HG03439 (cell line): ENCODE results near the gene NDUFAF8.

ENCODE experiments used
- ATAC-seq: cut with Tn5 transposase; IDR thresholded peaks from one replicate; pipeline ENCODE4 v1.9.1; 2021; ENCODE audit warnings: mild to moderate bottlenecking, moderate library complexity; ENCODE audit not compliant: unreplicated experiment

Gene NDUFAF8

DNA sequence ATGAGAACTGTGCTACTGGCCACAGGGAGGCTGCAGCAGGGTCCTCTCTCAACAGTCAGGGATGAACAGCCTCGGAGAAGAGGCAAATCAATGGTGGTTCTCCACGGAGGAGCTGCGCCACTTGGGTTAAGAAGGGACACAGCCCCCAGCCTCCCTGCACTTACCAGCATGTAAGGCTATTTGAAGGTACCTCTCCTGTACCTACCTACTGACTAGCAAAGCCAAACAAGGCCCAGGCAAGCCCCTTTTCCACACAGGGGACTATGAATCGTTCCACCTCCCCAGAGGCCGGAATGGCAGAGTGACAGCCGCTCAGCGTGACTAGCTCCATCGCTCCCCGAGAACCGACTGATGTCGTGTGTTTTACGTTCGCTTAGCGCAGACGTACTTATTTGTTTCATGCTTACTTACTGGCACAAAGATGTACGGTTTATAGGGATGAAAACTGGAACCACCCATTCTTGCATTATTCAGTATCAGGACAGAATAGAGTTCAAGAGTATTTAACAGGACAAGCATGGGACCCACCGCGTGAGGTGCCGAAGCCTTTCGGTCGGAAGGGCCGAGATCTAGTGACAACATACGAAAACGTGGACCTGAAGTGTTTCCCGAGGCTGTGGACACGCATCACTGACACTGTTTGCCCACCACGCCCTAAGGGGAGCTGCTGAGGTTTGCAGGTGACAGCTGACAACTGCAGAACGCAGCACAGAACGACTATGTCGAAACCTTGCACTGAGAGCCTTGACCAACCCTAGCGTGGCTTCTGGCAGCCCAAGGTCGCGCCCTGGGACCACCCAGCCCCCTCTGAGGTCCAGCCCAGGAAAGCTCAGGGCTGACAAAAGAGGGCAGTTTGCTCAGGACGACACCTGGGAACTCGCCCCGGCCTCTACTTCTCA is 1.3 kb upstream of the NDUFAF8 start:
- no peak for ATAC-seq

GRCh38 chr17:81238490-81238814 is 666 bp upstream of the NDUFAF8 start:
- no peak for ATAC-seq

- ATAC-seq: no peak
Observed at GRCh38 chr17:81239714-81240555, 817 bp downstream of the NDUFAF8 start.

- no peak for ATAC-seq
Observed at GRCh38 chr17:81240761-81241160, 1.6 kb downstream of the NDUFAF8 start.

DNA sequence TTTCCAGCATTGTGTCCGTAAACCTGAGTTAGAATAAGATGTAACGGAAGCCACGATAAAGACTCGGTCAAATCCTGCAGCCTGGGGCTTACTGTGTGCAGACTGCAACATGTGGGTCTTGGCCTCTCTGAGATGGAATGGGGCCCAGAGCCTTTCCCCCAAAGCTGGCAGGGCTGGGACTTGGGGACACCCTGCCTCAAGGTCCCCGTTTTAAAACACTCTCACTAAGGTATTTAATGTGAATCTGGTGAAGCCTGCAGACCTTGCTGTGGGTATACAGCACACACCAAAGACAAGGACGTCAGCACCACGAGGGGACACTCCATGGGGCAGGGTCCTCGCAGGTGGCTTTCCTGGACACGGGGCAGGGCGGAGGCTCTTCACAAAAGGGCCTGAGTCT is 2.1 kb downstream of the NDUFAF8 start:
- no peak for ATAC-seq

DNA sequence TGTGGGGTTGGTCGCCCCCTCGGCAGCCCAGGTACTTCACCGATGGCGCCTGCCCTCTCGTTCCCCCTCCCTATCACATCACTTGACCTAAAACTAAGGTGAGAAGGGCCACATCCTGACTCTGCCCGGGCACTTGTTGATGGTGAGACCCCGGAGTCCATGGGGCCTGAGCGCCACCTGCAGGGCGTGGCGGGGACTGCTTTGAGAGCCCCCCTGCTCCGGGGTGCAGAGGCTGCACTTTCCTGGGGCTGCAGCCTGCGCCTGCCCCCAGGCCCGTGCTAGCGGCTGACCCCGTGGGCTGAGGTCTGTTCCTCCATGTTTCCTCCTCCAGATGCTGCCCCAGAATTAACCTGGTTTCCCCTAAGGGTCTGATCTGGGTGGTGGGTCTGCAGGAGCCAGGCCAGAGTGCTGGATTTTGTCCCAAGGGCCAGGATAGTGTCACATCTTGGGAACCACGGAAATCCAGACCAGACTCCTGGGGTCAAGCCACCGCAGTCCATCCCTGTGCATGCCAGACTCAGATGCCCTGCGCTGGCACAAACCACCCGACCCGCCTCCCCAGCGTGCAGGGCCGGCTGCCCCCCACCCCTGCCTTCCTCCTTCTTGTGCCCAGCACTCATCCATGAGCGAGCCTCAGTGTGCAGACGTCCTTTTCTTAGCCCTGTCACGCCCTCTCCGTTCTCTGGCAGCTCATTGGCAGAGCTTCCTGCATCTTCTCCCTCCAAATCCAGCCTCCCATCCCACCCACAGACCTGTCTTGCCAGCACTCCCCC is 2.7 kb downstream of the NDUFAF8 start:
- ATAC-seq: no peak

- no peak for ATAC-seq
Observed at GRCh38 chr17:81242421-81243332, 3.6 kb downstream of the NDUFAF8 start.

DNA sequence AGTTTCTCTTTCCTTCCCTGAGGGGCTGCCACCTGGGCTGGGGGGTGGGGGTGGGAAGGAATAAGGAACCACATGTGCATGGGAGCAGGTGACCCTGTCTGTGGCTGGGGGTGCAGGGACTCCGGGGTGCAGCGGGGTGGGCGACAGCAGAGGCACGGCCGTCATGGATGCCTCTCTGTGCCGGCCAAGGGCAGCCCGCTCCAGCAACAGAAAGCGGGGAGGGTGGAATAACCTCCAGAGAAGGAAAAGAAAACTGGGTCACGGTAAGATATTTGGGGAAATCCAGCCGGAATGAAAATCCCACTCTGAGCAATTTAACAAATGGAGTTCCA is 4.2 kb downstream of the NDUFAF8 start:
- no peak for ATAC-seq

DNA sequence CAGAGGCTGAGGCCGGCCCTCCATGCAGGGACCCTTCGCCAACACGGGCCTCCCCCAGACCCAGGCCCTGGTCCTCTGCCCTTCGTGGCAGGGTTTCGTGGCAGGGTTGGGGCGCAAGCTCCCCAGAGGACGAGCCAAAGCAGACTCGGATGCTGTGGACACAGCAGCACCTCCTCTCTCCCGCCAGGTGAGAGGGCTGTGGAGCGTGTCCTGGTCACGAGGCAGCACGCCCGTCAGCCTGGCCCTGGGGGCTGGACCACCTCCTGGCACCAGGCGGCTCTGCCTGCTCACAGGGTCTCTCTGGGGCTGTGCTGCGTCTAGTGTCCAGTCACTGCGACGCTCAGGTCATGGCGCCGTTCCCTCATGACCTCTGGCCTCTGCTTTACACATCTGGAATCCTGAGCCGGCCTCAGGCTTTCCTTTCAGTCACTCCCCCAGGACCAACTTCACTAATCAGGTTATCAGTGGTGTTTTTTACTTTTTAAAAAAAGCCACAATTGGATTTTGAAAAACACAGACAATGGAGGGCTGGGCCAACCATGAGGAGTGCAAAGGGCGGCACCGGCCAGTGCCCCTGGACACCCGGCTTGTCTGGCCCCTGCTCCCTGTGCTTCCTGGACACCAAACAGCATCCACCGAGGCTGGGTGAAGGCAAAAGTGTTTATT is 5.4 kb downstream of the NDUFAF8 start:
- no peak for ATAC-seq

DNA sequence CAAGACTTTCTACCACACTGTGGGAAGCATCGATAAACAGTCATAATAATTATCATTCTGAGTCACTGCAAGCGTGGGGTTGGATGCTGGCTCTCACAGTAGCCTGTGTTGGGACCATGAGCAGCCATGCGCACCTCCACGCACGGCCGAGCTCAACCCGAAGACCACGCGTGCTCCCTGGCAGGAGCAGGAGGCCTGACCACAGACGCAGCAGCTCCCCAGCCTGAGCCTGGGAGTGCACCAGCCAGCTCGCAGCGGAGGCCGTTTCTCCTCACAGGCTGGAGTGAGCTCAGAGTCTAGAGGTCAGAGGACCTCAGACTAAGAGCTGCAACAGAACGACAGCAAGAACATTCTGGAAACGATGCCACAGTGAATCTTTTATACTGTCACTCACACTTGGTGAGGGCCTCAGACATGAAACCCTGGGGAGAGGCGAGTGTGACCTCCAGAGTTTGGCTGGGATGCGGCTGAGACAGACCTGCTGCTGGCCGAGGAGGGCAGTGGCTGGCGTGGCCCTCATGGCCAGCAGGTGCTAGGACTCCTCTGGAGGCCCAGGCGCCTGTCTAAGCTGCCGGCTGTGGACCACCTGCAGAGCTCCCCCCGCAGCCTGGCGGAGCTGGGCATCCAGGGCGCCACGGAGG is 6.0 kb downstream of the NDUFAF8 start:
- no peak for ATAC-seq

- ATAC-seq: no peak
Observed at GRCh38 chr17:81245665-81246342, 6.7 kb downstream of the NDUFAF8 start.

DNA sequence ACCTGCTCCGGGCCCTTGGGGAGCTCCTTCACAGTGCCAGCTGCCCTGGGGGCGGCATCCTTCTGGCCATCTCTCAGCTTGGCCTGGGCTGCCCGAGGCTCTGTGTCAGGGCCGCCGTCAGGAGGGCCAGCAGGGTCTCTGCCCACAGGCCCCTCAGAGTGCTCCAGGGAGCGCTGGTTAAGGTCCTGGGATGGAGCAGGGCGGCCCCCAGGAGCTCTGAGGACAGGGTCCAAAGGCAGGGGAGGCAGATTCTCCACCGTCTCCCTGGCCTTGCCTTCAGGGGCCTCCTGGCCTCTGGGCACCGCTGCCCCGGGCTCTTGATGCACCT is 7.2 kb downstream of the NDUFAF8 start:
- ATAC-seq: no peak

- ATAC-seq: no peak
Observed at GRCh38 chr17:81246679-81247338, 7.7 kb downstream of the NDUFAF8 start.

DNA sequence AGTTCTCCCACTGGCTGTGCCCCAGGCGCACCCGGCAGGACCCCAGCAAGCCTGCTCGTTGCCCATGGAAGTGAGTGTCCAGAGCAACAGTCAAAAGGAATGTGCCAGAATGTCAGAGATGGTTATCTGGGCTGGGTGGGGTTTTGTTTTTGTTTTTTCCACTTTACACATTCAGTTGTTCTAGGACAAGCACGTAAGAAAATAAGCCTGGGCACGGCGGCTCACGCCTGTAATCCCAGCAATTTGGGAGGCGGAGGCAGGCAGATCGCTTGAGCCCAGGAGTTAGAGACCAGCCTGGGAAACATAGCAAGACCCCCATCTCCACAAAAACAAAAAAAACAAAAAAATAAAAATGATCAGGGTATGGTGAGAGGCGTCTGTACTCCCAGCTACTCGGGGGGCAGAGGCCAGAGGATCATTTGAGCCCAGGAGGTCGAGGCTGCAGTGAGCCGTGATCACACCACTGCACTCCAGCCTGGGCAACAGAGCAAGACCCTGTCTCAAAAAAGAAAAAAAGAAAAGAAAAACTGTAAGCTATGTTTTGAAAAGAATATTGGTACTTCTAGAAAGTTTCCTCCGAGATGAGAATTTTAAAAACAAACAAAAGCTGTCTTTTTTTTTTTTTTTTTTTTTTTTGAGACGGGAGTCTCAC is 8.3 kb downstream of the NDUFAF8 start:
- ATAC-seq: no peak

- no peak for ATAC-seq
Observed at GRCh38 chr17:81248649-81249048, 9.5 kb downstream of the NDUFAF8 start.

GRCh38 chr17:81249223-81250040 is 10.3 kb downstream of the NDUFAF8 start:
- no peak for ATAC-seq
